H1 (cell line): ENCODE data around the gene PELI2. TPM values are rescaled to one million over a fixed set of nuclear protein-coding genes. Genes with fewer than 3 reads are reported as not detected.

Experiments
- CTCF ChIA-PET: fragments of 300-600 bp; sonication (Branson Sonifier 250); formaldehyde crosslinking; loops from one replicate; lab custom pipeline; 2021; ENCODE audit not compliant: partially characterized antibody; lab: Charles Lee
- POLR2A ChIA-PET: fragments of 300-600 bp; sonication (Branson Sonifier 250); formaldehyde crosslinking; loops from one replicate; lab custom pipeline; 2021; ENCODE audit warnings: inconsistent platforms; ENCODE audit not compliant: partially characterized antibody; lab: Charles Lee
- DNase-seq, 2 experiments: peaks; one replicate each; pipeline versions ENCODE4 v3.0.0 to v3.0.0-alpha.2; 2010 to 2022; ENCODE audit warnings: low spot score in 2 of 2, low read depth in 1 of 2, mixed read lengths in 1 of 2
- FAIRE-seq: peaks from 2 replicates; lab custom pipeline; 2011; peaks lifted over from hg19 to GRCh38; lab: Jason Lieb, UNC
- H2AFZ ChIP-seq: 2 replicates; pipeline ENCODE4 v1.8.1; 2012; ENCODE audit warnings: low read length, inconsistent platforms
- H2AK5ac ChIP-seq: 2 replicates; pipeline ENCODE4 v1.6.1; 2013; ENCODE audit warnings: low read depth, low read length
- H2BK120ac ChIP-seq: replicated peaks from 2 replicates; pipeline ENCODE3; 2013; ENCODE audit warnings: low read depth, low read length, inconsistent platforms
- H2BK12ac ChIP-seq: 2 replicates; pipeline ENCODE4 v1.6.1; 2013; ENCODE audit warnings: low read depth, low read length
- H2BK15ac ChIP-seq: 2 replicates; pipeline ENCODE4 v1.6.1; 2013; ENCODE audit warnings: low read length
- H2BK20ac ChIP-seq: 2 replicates; pipeline ENCODE4 v1.6.1; 2013; ENCODE audit warnings: low read length
- H2BK5ac ChIP-seq: 2 replicates; pipeline ENCODE4 v1.6.1; 2013; ENCODE audit warnings: low read depth, low read length
- H3K14ac ChIP-seq: 2 replicates; pipeline ENCODE4 v1.6.1; 2013; ENCODE audit warnings: inconsistent platforms; ENCODE audit not compliant: insufficient read length
- H3K18ac ChIP-seq: 2 replicates; pipeline ENCODE4 v1.6.1; 2013; ENCODE audit warnings: low read length; ENCODE audit errors: extremely low read depth
- H3K23ac ChIP-seq: 2 replicates; pipeline ENCODE4 v1.6.1; 2013; ENCODE audit warnings: inconsistent platforms; ENCODE audit not compliant: insufficient read length
- H3K23me2 ChIP-seq: 2 replicates; pipeline ENCODE4 v1.6.1; 2013; ENCODE audit warnings: low read depth, low read length
- H3K27ac ChIP-seq: 2 replicates; pipeline ENCODE4 v1.6.1; 2011; ENCODE audit warnings: low read depth, low read length, inconsistent platforms
- H3K27me3 ChIP-seq, 4 experiments: replicated peaks in 1 of 4; 1 replicate in 1 of 4; 2 replicates in 3 of 4; pipeline versions ENCODE4 v1.6.1 to v1.8.1; 2011 to 2013; ENCODE audit warnings: low read length in 3 of 4, mild to moderate bottlenecking in 3 of 4, inconsistent platforms in 2 of 4, mixed read lengths in 2 of 4, moderate library complexity in 1 of 4; ENCODE audit not compliant: control insufficient read depth in 3 of 4, insufficient read depth in 3 of 4; ENCODE audit errors: extremely low read depth in 1 of 4
- H3K36me3 ChIP-seq, 4 experiments: 2 replicates each; pipeline versions ENCODE4 v1.6.1 to v1.8.1; 2011 to 2013; ENCODE audit warnings: mild to moderate bottlenecking in 4 of 4, low read length in 3 of 4, moderate library complexity in 2 of 4, control low read depth in 1 of 4, inconsistent platforms in 1 of 4; ENCODE audit not compliant: insufficient read depth in 4 of 4, control insufficient read depth in 2 of 4
- H3K4ac ChIP-seq: replicated peaks from 2 replicates; pipeline ENCODE3; 2013; ENCODE audit warnings: low read length, low read depth, mixed read lengths, inconsistent platforms; ENCODE audit not compliant: insufficient read length
- H3K4me1 ChIP-seq, 4 experiments: replicated peaks in 1 of 4; 1 replicate in 1 of 4; 2 replicates in 3 of 4; pipeline versions ENCODE4 v1.6.1 to v1.8.1; 2011 to 2013; ENCODE audit warnings: low read length in 3 of 4, inconsistent platforms in 2 of 4, mixed read lengths in 1 of 4; ENCODE audit not compliant: insufficient read depth in 4 of 4, control insufficient read depth in 3 of 4
- H3K4me2 ChIP-seq, 2 experiments: 2 replicates each; pipeline versions ENCODE4 v1.6.1 to v1.8.1; 2011 to 2013; ENCODE audit warnings: low read depth in 2 of 2, low read length in 2 of 2, control low read depth in 1 of 2, inconsistent platforms in 1 of 2, mild to moderate bottlenecking in 1 of 2; ENCODE audit not compliant: insufficient read depth in 1 of 2
- H3K4me3 ChIP-seq, 4 experiments: fragments of 200-600, 300-600 bp in 1 of 4; sonication (generic), shearing (Covaris generic), sonication (Bioruptor Twin) in 1 of 4; 2 replicates each; pipeline versions ENCODE4 v1.5.1 to v1.8.1; 2011 to 2016; ENCODE audit warnings: low read length in 4 of 4, low read depth in 3 of 4, control low read depth in 2 of 4, inconsistent platforms in 2 of 4, mild to moderate bottlenecking in 2 of 4, mixed read lengths in 1 of 4, moderate library complexity in 1 of 4; ENCODE audit not compliant: insufficient read depth in 2 of 4; ENCODE audit errors: extremely low read depth in 1 of 4
- H3K56ac ChIP-seq: replicated peaks from 2 replicates; pipeline ENCODE3; 2013; ENCODE audit warnings: low read depth, mild to moderate bottlenecking, mixed read lengths, low read length, inconsistent platforms; ENCODE audit not compliant: insufficient read length
- H3K79me1 ChIP-seq: 2 replicates; pipeline ENCODE4 v1.6.1; 2013; ENCODE audit warnings: low read depth, low read length, control low read depth
- H3K79me2 ChIP-seq, 2 experiments: 2 replicates each; pipeline versions ENCODE4 v1.6.1 to v1.8.1; 2012 to 2013; ENCODE audit warnings: low read length in 2 of 2, mild to moderate bottlenecking in 2 of 2, inconsistent platforms in 1 of 2; ENCODE audit not compliant: insufficient read depth in 2 of 2, control insufficient read depth in 1 of 2
- H3K9ac ChIP-seq, 4 experiments: replicated peaks in 1 of 4; 1 replicate in 1 of 4; 2 replicates in 3 of 4; pipeline versions ENCODE4 v1.6.1 to v1.8.1; 2011 to 2013; ENCODE audit warnings: low read depth in 3 of 4, low read length in 3 of 4, control low read depth in 2 of 4, mild to moderate bottlenecking in 2 of 4, moderate library complexity in 2 of 4, inconsistent platforms in 1 of 4; ENCODE audit errors: extremely low read depth in 1 of 4
- H3K9me3 ChIP-seq, 2 experiments: 2 replicates each; pipeline versions ENCODE4 v1.6.1 to v1.8.1; 2012 to 2013; ENCODE audit warnings: mild to moderate bottlenecking in 2 of 2, moderate library complexity in 2 of 2, control low read depth in 1 of 2, inconsistent platforms in 1 of 2, low read depth in 1 of 2, low read length in 1 of 2, mixed read lengths in 1 of 2; ENCODE audit not compliant: insufficient read depth in 2 of 2
- H4K20me1 ChIP-seq, 2 experiments: replicated peaks in 1 of 2; 2 replicates each; pipeline versions ENCODE3 to v1.8.1; 2011 to 2013; ENCODE audit warnings: inconsistent platforms in 2 of 2, low read length in 2 of 2, mild to moderate bottlenecking in 1 of 2; ENCODE audit not compliant: insufficient read depth in 2 of 2, control insufficient read depth in 1 of 2
- H4K5ac ChIP-seq: 2 replicates; pipeline ENCODE4 v1.6.1; 2013; ENCODE audit warnings: low read length, low read depth, mixed read lengths, inconsistent platforms; ENCODE audit not compliant: insufficient read length
- H4K8ac ChIP-seq: 2 replicates; pipeline ENCODE4 v1.8.0; 2013; ENCODE audit warnings: mild to moderate bottlenecking, moderate library complexity, low read length, inconsistent platforms; ENCODE audit not compliant: insufficient read depth; ENCODE audit errors: extremely low read depth
- H4K91ac ChIP-seq: replicated peaks from 2 replicates; pipeline ENCODE3; 2013; ENCODE audit warnings: low read length, mixed read lengths, inconsistent platforms; ENCODE audit not compliant: insufficient read length
- NRF1 ChIP-seq: IDR thresholded peaks from 2 replicates; pipeline ENCODE4 v1.6.1; 2011; ENCODE audit warnings: mild to moderate bottlenecking, low read depth, low read length, improper control_type of control experiment
- RNF2 ChIP-seq: fragments of 200-900, 300-1000 bp; sonication (generic); IDR thresholded peaks from 2 replicates; pipeline ENCODE4 v1.7.1; 2016; ENCODE audit warnings: borderline replicate concordance, low read depth, mild to moderate bottlenecking, antibody characterized with exemption, low read length; ENCODE audit not compliant: poor library complexity, severe bottlenecking; ENCODE audit errors: missing control alignments
- WGBS, 2 experiments: shearing (Covaris generic) in 1 of 2; methylation state at CpG; one replicate each; pipeline versions ENCODE4 v1.1.6 to v1.1.7; 2013 to 2015; ENCODE audit warnings: low lambda C conversion rate in 2 of 2, mixed read lengths in 2 of 2, inconsistent platforms in 1 of 2, low coverage in 1 of 2, missing lambda C conversion rate in 1 of 2; ENCODE audit not compliant: insufficient replicate concordance in 2 of 2, insufficient coverage in 1 of 2, insufficient read length in 1 of 2; ENCODE audit errors: extremely low coverage in 1 of 2, missing lambda C conversion rate in 1 of 2; 5-methylcytosine and 5-hydroxymethylcytosine counted together
- polyA plus RNA-seq, 7 experiments: library from polyadenylated mRNA; depleted of rRNA in 3 of 7; stranded (reverse) in 5 of 7; unstranded in 2 of 7; fragments of >200 nt in 5 of 7; fragments of 200-250 nt in 2 of 7; gene quantifications; 1 replicate in 5 of 7; 2 replicates in 1 of 7; 4 replicates in 1 of 7; pipeline versions ENCODE4 v1.2.1 to v1.2.3, GENCODE V29; 2011 to 2013; ENCODE audit warnings: missing spikeins in 2 of 7, mixed read lengths in 2 of 7
- total RNA-seq: library from RNA; stranded (reverse); fragmentation: NEBNext Ultra II Directional; extraction: Animal tissue kit (Norgen Biotek cat#: 25700); gene quantifications from 2 replicates; pipeline ENCODE4 v1.2.1, GENCODE V29; 2021

The PELI2 gene
- total and polyA plus RNA-seq, 2 of the 8 experiments (the other 6 are each of a cell fraction or from before 2014, with no cell fraction given): 14.6 to 25.7 TPM

- no peak overlapping the region for H2BK20ac ChIP-seq
- TF ChIP-seq RNF2 (no peak), NRF1 (no peak)
- TF ChIP-seq, all 59 proteins: peak for 0
- peaks cover 8 to 29% (median 22%) of the 10 kb centered on the region in 4 experiments for H3K4me1 ChIP-seq
- 86% methylated on average over 12 of the region's 12 CpGs; no CpG with 5 or more reads in 1 of the 2 experiments for WGBS, 2 experiments
- DNase-seq (no peak), FAIRE-seq (no peak)
- peaks cover 13 to 99% of the 10 kb centered on the region in 2 experiments for H3K79me2 ChIP-seq
- H3K27me3 ChIP-seq: peaks cover 0 to 4% (median 0%) of the 10 kb centered on the region in 4 experiments; a peak in 2 of 7 replicates
- H2BK15ac ChIP-seq: no peak overlapping the region
- no peaks in the 10 kb centered on the region for H3K36me3 ChIP-seq
- H3K4ac ChIP-seq: no peak overlapping the region
- no peak overlapping the region for H3K18ac ChIP-seq
- CTCF ChIA-PET: no interaction called here
- POLR2A ChIA-PET: no interaction called here
- H4K91ac ChIP-seq: no peak overlapping the region
- H4K8ac ChIP-seq: no peak overlapping the region
- H3K79me1 ChIP-seq: peaks cover 6% of the 10 kb centered on the region
- no peak overlapping the region for H3K9ac ChIP-seq
- H4K20me1 ChIP-seq: peaks cover 2 to 15% of the 10 kb centered on the region in 2 experiments
- no peak overlapping the region for H3K27ac ChIP-seq
- no peak overlapping the region for H3K23ac ChIP-seq
- H3K56ac ChIP-seq: no peak overlapping the region
- peaks cover 2% of the 10 kb centered on the region; the same call in 1 of the 2 replicates for H3K23me2 ChIP-seq
- no peak overlapping the region for H2AFZ ChIP-seq
- H3K4me2 ChIP-seq: no peak overlapping the region
- H3K4me3 ChIP-seq: no peak overlapping the region
- H4K5ac ChIP-seq: no peak overlapping the region
- no peaks in the 10 kb centered on the region for H3K9me3 ChIP-seq
- no peak overlapping the region for H2BK120ac ChIP-seq
- no peak overlapping the region for H3K14ac ChIP-seq
- H2AK5ac ChIP-seq: no peak overlapping the region
- H2BK5ac ChIP-seq: no peak overlapping the region
- no peak overlapping the region for H2BK12ac ChIP-seq
Measured at GRCh38 chr14:56125772-56126636, 7.8 kb downstream of the PELI2 start.
